Mesodermal cell (in vitro differentiated cells): Measurements from ENCODE around the gene STK25.

Experiments used
- H3K27ac ChIP-seq: 2 replicates; pipeline ENCODE4 v1.7.0; 2013; ENCODE audit warnings: mild to moderate bottlenecking, low read depth, low read length, moderate library complexity; ENCODE audit not compliant: severe bottlenecking
- H3K36me3 ChIP-seq: 2 replicates; pipeline ENCODE4 v1.7.1; 2013; ENCODE audit warnings: mild to moderate bottlenecking, low read length, moderate library complexity; ENCODE audit not compliant: control insufficient read depth, insufficient read depth
- H3K4me1 ChIP-seq: one replicate; pipeline ENCODE4 v1.7.1; 2013; ENCODE audit warnings: mild to moderate bottlenecking, low read length; ENCODE audit not compliant: insufficient read depth, control insufficient read depth, poor library complexity, severe bottlenecking
- H3K4me3 ChIP-seq: 2 replicates; pipeline ENCODE4 v1.7.0; 2013; ENCODE audit warnings: low read length, control low read depth, mild to moderate bottlenecking; ENCODE audit not compliant: insufficient read depth, poor library complexity, severe bottlenecking; ENCODE audit errors: extremely low read depth
- H3K9me3 ChIP-seq: 2 replicates; pipeline ENCODE4 v1.7.1; 2013; ENCODE audit warnings: mild to moderate bottlenecking, low read length, moderate library complexity; ENCODE audit not compliant: control insufficient read depth
- WGBS, 2 experiments: methylation state at CpG; one replicate each; pipeline ENCODE4 v1.1.5; 2013; ENCODE audit warnings: missing lambda C conversion rate in 2 of 2; ENCODE audit not compliant: insufficient coverage in 2 of 2; 5-methylcytosine and 5-hydroxymethylcytosine counted together

STK25 gene

DNA sequence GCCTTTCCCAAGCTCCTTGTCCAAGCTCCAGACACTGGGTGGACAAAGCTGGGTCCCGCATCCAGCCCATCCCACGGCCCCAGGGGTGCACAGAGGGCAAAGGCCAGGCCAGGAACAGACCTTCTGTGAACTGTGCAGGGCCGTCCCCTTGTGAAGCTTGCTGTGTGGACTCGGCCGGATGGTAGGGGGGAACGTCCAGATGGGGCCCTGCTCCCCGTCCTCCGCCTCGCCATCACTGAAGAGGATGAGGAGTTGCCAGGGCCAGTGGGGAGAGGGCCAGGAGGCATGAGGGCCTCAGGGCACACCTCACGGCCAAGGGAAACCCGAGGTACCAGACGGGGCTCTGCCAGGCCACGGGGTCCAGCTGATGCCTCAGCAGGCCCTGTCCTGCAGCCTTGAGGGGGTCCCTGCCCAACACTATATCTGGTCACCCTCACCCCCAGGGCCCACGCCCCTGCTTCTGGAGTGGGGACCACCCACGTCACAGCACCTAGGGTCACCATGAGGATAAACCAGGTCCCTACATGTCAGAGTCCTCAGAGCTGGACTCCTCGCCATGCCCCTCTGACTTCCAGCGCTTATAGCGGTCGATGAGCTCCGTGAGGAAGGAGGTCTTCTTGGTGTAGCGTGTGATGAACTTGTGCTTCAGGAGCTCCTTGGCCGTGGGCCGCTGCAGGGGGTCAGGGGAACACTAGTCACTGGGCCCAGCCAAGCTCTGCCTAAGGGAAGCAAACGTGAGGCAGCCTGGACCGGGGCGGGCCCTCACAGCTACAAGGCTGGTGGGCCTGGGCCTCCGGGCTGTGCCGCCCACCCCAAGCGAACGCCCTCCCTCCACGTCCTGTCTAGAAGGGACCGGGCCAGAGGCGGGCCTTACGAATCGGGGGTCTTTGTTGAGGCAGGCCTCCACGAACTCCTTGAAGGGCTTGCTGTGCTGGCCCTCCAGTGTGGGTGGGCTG lies 10.0 kb downstream of the STK25 start:
- peaks cover 93% of the 10 kb centered on the region for H3K36me3 ChIP-seq
- no peak overlapping the region for H3K27ac ChIP-seq
- 97% methylated on average over 28 to 36 of the region's 36 CpGs for WGBS, 2 experiments
- H3K4me3 ChIP-seq = no peak overlapping the region
- H3K4me1 ChIP-seq = no peaks in the 10 kb centered on the region
- no peaks in the 10 kb centered on the region for H3K9me3 ChIP-seq

DNA sequence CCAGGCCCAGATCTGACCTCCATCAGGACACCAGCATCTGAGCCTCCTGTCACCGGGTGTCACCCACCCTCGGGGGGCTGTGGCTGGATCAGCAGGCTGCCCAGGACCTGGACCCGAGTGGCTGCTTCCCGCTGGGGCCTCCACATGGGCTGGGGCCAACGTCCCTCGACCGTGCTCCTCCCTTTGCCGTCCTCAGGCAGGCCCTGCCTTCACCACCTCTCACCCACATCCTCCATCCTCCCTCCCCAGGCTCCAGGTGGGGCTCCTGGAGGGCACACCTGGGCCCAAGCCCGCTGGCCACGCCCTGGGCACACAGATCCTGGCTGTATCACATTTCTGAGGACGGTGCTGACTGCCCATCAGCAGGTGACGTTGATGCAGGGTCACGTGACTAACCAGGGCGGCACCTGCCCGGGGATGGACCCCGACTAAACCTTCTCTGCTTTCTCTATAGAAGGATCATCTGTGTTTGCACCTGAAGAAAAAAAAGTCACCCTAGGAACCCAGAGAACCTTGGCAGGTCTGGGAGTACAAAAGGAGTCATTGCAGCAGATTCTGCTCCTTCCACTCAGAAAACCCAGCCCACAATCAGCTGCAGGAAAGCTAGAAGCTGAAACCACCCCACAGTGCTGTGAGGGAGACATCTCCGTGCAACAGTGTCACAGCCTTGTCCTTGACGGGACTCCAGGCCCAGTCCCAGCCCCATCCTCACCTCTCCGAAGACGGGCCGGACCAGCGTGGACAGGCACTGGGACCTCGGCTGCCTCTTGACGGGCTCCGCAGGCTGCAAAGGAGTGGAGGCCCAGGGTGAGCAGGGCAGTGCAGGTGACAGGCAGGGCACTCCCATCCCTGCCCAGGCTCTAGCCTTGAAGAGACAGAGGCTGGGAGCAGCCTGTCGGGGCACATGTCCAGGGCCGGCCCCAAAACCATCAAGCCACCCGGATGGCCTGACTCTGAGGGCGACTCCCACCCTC lies 11.2 kb downstream of the STK25 start:
- Histone ChIP-seq H3K4me3 (no peak overlapping the region), H3K36me3 (peaks cover 96% of the 10 kb centered on the region), H3K4me1 (no peaks in the 10 kb centered on the region), H3K27ac (no peak overlapping the region), H3K9me3 (no peaks in the 10 kb centered on the region)
- 95 to 99% methylated on average over 18 to 26 of the region's 29 CpGs for WGBS, 2 experiments

DNA sequence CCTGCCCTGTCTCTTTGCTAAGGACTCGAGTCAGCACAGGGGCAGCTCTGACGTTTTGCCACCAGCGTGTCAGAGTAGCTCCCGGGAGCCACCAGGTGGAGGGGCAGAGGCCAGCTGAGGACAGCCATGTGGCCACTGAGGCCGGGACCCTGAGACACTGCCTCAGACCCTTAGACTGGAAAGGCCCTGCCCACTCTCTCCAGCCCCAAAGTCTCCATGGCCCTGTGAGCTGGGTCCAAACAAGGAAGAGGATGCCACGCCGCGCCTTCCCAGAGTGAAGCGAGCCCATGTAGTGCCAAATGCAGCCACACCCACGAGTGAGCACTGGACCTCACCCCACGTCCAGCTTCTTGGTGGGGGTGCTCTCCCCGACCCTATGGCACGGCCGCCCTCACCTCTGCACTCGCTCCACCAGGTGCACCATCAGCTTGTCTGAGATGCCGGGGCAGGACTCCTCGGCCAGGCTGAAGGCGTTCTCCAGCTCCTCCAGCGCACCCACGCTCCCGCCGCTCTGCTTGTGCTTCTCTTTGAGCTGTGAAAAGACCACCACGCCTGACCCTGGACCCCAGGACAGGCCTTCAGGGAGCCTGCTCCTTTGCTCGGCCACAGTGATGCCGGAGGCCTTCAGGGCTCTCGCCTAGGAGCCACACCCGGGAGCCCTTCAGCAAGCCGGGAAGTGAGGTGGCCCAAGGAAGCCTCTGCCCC lies 12.2 kb downstream of the STK25 start:
- Histone ChIP-seq H3K27ac (no peak overlapping the region), H3K9me3 (no peaks in the 10 kb centered on the region), H3K4me3 (no peak overlapping the region), H3K4me1 (no peaks in the 10 kb centered on the region), H3K36me3 (peaks cover 94% of the 10 kb centered on the region)
- 96 to 98% methylated on average over 26 to 27 of the region's 28 CpGs for WGBS, 2 experiments

DNA sequence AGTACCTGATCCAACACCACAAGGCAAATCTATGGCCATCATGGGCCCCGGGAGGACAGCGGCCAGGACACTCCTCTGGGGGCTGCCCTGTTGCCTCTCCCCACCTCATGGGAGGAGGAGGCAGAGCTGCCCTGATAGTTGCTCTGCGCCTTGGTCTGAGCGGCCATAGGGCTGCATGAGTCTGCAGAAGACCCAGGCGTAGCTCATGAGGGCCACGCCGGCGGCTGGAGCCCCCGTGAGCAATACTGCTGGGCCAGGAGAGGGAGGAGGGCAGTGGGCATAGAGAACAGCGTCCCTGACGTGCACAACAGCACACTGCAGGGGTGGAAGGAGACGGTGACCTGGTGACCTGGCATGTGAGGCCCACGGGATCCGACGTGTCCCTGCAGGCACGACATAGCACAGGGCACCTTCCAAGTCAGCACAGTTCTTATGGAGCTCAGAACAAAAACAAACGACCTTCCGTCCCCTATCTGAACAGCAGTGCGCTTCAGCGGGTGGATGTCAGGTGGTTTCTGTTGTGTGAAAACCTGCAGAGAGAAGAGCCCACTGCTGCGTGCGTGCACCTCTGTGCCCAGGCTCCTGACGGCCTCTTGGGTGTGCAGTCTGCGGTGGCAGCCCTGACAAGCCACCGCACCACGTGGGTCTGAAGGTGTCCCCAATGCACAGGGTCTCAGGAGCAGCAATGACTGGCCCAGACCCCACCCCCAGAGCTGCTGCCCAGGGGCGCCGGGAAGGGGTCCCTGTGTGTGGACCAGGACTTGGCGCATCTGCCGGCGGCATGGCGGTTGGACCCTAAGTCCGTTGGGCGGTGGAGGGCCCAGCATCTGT lies 13.0 kb downstream of the STK25 start:
- H3K27ac ChIP-seq = no peak overlapping the region
- H3K9me3 ChIP-seq = no peaks in the 10 kb centered on the region
- WGBS, 2 experiments = 95 to 96% methylated on average over 30 to 34 of the region's 34 CpGs
- no peak overlapping the region for H3K4me3 ChIP-seq
- no peaks in the 10 kb centered on the region for H3K4me1 ChIP-seq
- H3K36me3 ChIP-seq = peaks cover 87% of the 10 kb centered on the region

DNA sequence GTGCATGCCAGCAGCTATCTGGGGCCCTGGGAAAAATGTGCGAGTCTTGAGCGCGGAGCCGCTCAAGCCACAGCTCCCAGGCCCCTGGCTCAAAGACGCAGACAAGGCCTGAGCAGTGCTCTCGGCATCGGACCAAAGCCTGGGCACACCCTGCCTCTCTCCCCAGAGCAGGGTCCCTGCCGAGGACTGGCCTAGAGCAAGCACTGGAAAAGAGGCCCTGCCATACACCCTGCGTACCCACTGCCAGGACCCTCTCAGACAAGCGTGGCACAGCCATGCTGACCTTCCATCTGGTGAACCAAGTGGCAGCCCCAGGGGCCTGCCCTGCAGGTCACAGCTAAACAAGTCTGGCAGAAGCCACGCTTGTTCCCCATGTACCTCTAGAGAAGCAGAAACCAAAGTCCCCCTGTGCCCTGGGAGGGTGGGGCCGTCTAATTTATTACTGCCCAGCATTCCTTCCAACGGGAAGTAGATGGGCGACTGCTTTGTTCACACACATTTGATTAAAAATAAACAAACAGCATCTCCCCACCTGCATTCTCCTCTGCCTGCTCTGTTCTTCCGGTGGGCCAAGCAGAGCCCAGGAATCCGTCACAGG lies 14.0 kb downstream of the STK25 start:
- H3K36me3 ChIP-seq = peaks cover 83% of the 10 kb centered on the region
- H3K4me3 ChIP-seq = no peak overlapping the region
- no peaks in the 10 kb centered on the region for H3K4me1 ChIP-seq
- H3K9me3 ChIP-seq = no peaks in the 10 kb centered on the region
- H3K27ac ChIP-seq = no peak overlapping the region
- WGBS, 2 experiments = 96 to 97% methylated on average over 14 of the region's 16 CpGs

DNA sequence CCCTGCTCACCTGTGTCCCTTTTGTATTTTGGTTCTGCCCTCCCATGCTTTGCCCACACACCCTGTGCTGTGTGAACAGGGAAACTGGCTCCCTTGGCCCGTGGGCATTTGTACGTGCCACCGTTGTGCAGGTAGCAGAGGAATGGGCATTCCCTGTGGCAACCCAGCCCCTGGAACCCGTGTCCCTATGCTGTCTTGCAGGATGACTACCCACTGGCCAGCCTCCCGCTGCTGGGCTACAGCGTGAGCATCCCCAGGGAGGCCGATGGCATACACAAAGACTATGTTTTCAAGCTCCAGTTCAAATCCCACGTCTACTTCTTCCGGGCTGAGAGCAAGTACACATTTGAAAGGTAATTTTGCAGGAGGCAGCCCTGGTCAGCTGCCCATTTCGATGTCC lies 15.3 kb downstream of the STK25 start:
- Histone ChIP-seq H3K9me3 (no peaks in the 10 kb centered on the region), H3K4me3 (no peak overlapping the region), H3K4me1 (no peaks in the 10 kb centered on the region), H3K27ac (no peak overlapping the region), H3K36me3 (peaks cover 70% of the 10 kb centered on the region)
- 93 to 98% methylated on average over 10 of the region's 10 CpGs for WGBS, 2 experiments

DNA sequence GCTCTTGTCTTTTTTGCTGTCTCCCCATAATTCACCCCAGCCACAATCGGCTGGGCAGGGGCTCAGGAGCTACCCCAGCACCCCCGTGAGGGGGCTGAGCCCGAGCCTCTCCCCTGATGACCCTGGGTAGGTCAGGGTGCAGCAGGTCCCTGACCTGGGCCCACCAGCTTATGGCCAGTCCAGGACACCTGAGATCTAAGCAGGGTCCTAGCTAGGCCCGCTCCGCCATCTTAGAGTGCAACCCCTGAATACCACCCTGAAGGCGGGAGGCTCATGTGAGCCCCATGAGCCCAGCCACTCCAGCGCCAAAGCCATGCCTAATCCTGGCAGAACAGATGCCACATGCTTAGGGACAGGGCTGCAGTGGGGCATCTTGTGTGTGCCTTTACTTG lies 16.2 kb downstream of the STK25 start:
- WGBS, 2 experiments = 98 to 100% methylated on average over 5 to 6 of the region's 7 CpGs
- no peak overlapping the region for H3K27ac ChIP-seq
- no peaks in the 10 kb centered on the region for H3K4me1 ChIP-seq
- H3K9me3 ChIP-seq = no peaks in the 10 kb centered on the region
- peaks cover 61% of the 10 kb centered on the region for H3K36me3 ChIP-seq
- H3K4me3 ChIP-seq = no peak overlapping the region

DNA sequence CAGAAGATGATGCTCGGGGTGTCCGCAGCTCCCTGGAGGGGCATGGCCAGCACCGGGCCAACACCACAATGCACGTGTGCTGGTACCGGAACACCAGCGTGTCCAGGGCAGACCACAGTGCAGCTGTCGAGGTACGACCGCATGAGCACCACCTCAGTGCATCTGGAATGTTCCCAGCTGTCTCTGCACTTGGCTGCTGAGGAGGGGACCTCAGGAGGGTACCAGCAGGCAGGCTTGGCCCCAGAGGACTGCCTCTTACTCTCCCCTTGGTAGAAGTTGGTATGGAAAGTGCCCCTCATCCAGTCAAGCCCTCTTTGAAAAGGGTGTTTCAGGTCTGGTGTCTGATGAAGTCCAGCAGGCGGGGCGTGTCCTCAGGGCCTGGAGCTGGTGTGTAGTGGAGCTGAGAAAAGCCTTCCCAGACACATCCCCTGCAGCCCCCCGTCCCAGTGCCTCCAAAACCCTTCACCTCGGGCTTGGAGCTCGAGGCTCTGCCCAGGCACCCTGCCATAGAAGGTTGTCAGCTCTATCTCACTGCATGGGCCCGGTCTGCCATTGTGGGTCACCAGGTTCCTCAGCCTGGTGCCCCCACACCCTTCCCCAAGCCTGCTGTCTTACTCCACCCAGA lies 16.7 kb downstream of the STK25 start:
- Histone ChIP-seq H3K9me3 (no peaks in the 10 kb centered on the region), H3K4me1 (no peaks in the 10 kb centered on the region), H3K4me3 (no peak overlapping the region), H3K27ac (no peak overlapping the region), H3K36me3 (peaks cover 56% of the 10 kb centered on the region)
- 92 to 94% methylated on average over 12 to 13 of the region's 15 CpGs for WGBS, 2 experiments

DNA sequence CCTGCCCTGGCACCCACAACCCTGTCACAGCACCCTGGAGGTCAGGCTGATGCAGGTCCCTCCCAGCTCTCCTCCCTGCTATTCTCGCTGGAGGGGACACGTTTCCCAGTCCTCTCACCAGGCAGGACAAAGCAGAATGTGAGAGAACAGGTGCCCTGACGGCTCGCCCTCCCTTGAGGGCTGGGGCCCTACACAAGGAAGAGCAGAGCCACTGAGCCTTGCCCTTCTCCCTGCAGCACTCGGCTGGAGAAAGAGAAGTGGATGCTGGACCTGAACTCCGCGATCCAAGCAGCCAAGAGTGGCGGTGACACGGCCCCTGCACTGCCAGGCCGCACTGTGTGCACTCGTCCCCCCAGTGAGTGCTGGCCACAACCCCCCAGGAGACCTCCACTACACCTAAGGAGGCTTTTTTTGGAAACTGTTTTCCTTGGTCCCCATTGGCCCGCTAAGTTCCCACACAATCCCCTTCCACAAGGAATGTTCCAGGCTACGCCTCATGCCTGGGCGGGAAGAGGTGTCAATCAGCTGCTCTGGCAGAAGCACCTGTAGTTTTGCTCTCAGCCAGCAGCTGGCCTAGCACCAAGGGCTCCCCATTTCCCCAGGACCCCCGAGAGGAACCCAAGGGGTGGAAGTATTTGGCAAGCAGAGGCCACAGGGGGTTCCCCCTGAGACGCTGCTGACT lies 17.4 kb downstream of the STK25 start:
- 90 to 91% methylated on average over 8 to 14 of the region's 16 CpGs for WGBS, 2 experiments
- Histone ChIP-seq H3K9me3 (no peaks in the 10 kb centered on the region), H3K27ac (no peak overlapping the region), H3K4me3 (no peak overlapping the region), H3K36me3 (peaks cover 49% of the 10 kb centered on the region), H3K4me1 (no peaks in the 10 kb centered on the region)
